GM10248 (cell line): ENCODE results near the gene PRRC2A.

Experiments
- CTCF ChIA-PET: fragments of 300-600 bp; sonication (Branson Sonifier 250); formaldehyde crosslinking; extraction: SDS; loops from one replicate; lab custom pipeline; 2021; ENCODE audit warnings: antibody characterized with exemption; lab: Yijun Ruan, JAX
- POLR2A ChIA-PET: fragments of 350-650 bp; sonication (Branson Sonifier 250); formaldehyde crosslinking; extraction: SDS; loops from one replicate; lab custom pipeline; 2020; ENCODE audit warnings: antibody characterized with exemption; lab: Yijun Ruan, JAX
- DNase-seq: peaks from one replicate; pipeline ENCODE4 v3.0.0; 2012; ENCODE audit errors: extremely low spot score
- CTCF ChIP-seq: IDR thresholded peaks from 2 replicates; pipeline ENCODE4 v1.5.1; 2012; ENCODE audit warnings: mild to moderate bottlenecking, low read depth; ENCODE audit errors: extremely low read depth, missing control alignments, control extremely low read depth

PRRC2A gene

GRCh38 chr6:31579119-31579505, 41.4 kb upstream of the PRRC2A start:
- DNase-seq: no peak
- TF ChIP-seq CTCF: no peak
- ChIA-PET CTCF (interaction anchor here (1.2 to 54.8 kb wide), 4 partner anchors 13 to 86 kb away, joined by 4 to 2725 read pairs (median 1370); partner anchors contain the start of genes AIF1, ATP6V1G2, DDX39B and LST1), POLR2A (interaction anchor here (1.0 to 7.1 kb wide), 6 partner anchors 8 to 38 kb away, joined by 3 to 94 read pairs (median 36); partner anchors contain the start of genes ATP6V1G2, NCR3 and NFKBIL1)

- ChIA-PET POLR2A (interaction anchor here (0.6 to 7.1 kb wide), 6 partner anchors 9 to 965 kb away, joined by 3 to 94 read pairs (median 38); partner anchors contain the start of genes ATP6V1G2, NCR3 and NFKBIL1), CTCF (interaction anchor here (0.9 to 54.8 kb wide), 12 partner anchors 12 to 87 kb away, joined by 3 to 2725 read pairs (median 4); partner anchors contain the start of genes AIF1, APOM, ATP6V1G2 and DDX39B)
- DNase-seq: no peak
- no peak for TF ChIP-seq CTCF
These were observed 40.7 kb upstream of the PRRC2A start for GRCh38 chr6:31579546-31580437.

GRCh38 chr6:31580438-31580740, 40.1 kb upstream of the PRRC2A start:
- POLR2A ChIA-PET: interaction anchor here (0.6 to 7.1 kb wide), 4 partner anchors 10 to 966 kb away, joined by 3 to 86 read pairs (median 8); partner anchors contain the start of genes ATP6V1G2 and NFKBIL1
- CTCF ChIA-PET: interaction anchor here (0.9 to 54.8 kb wide), 11 partner anchors 12 to 86 kb away, joined by 3 to 2725 read pairs (median 5); partner anchors contain the start of genes AIF1, APOM, ATP6V1G2 and DDX39B
- TF ChIP-seq CTCF: no peak
- DNase-seq: no peak

- CTCF ChIA-PET: interaction anchor here (0.9 to 54.8 kb wide), 11 partner anchors 11 to 86 kb away, joined by 3 to 2725 read pairs (median 5); partner anchors contain the start of genes AIF1, APOM, ATP6V1G2 and DDX39B
- POLR2A ChIA-PET: interaction anchor here (0.6 to 7.1 kb wide), 6 partner anchors 10 to 966 kb away, joined by 3 to 86 read pairs (median 8); partner anchors contain the start of genes ATP6V1G2, NCR3 and NFKBIL1
- TF ChIP-seq CTCF: peak; percentile 89
- DNase-seq: peak; percentile 87
These were observed 39.6 kb upstream of the PRRC2A start for GRCh38 chr6:31580807-31581433.

GRCh38 chr6:31581434-31582229, 38.9 kb upstream of the PRRC2A start:
- POLR2A ChIA-PET: interaction anchor here (0.9 to 2.2 kb wide), 5 partner anchors 11 to 83 kb away, joined by 3 to 8 read pairs (median 3); partner anchors contain the start of genes MICB and NCR3
- no peak for DNase-seq
- CTCF ChIA-PET: interaction anchor here (2.4 to 54.8 kb wide), 4 partner anchors 11 to 74 kb away, joined by 6 to 2725 read pairs (median 1370); partner anchors contain the start of genes AIF1, APOM, ATP6V1G2 and DDX39B
- no peak for TF ChIP-seq CTCF
